ENCODE measurements around the gene SARNP.

SARNP gene

GRCh38 chr12:55788546-55788945 lies 29.0 kb downstream of the SARNP start:
- no peaks in the 10 kb centered on the region for H3K27me3 ChIP-seq (replicated peaks in 2 of 5; ENCODE audit: control insufficient read depth in 4 of 5, insufficient read depth in 5 of 5, low read length in 4 of 5)
- ChIA-PET POLR2A (no interaction called here), CTCF (interaction anchor here (0.9 to 2.0 kb wide), 9 partner anchors 8 to 68 kb away, joined by 3 to 5 read pairs (median 3); partner anchors contain the start of genes GDF11 and RDH5)
- H3K9me3 ChIP-seq (ENCODE audit: control extremely low read depth in 1 of 5, control insufficient read depth in 4 of 5, insufficient read depth in 2 of 5, low read depth in 1 of 5, low read length in 4 of 5), result no peaks in the 10 kb centered on the region
- DNase-seq, result no peak
- H3K4me1 ChIP-seq (ENCODE audit: control extremely low read depth in 1 of 4, control insufficient read depth in 4 of 4, insufficient read depth in 4 of 4, low read length in 3 of 4), result no peaks in the 10 kb centered on the region
- peaks cover 29 to 85% (median 57%) of the 10 kb centered on the region in 4 experiments for H3K36me3 ChIP-seq (ENCODE audit: control insufficient read depth in 4 of 4, insufficient read depth in 4 of 4, low read length in 3 of 4)
- no peak overlapping the region for H3K4me3 ChIP-seq (ENCODE audit: control insufficient read depth in 1 of 7, extremely low read depth in 1 of 7, insufficient read depth in 4 of 7, low read depth in 2 of 7, low read length in 6 of 7)
- H3K27ac ChIP-seq (ENCODE audit: insufficient read depth in 1 of 2, low read depth in 1 of 2, low read length in 2 of 2, poor library complexity in 1 of 2, severe bottlenecking in 2 of 2), result no peak overlapping the region
- WGBS (ENCODE audit: insufficient coverage), result 99% methylated on average over 7 of the region's 7 CpGs

- Histone ChIP-seq H3K4me1 (ENCODE audit: control extremely low read depth in 1 of 4, control insufficient read depth in 4 of 4, insufficient read depth in 4 of 4, low read length in 3 of 4) (peaks cover 0 to 13% (median 0%) of the 10 kb centered on the region in 4 experiments), H3K27me3 (replicated peaks in 2 of 5; ENCODE audit: control insufficient read depth in 4 of 5, insufficient read depth in 5 of 5, low read length in 4 of 5) (no peaks in the 10 kb centered on the region), H3K4me3 (ENCODE audit: control insufficient read depth in 1 of 7, extremely low read depth in 1 of 7, insufficient read depth in 4 of 7, low read depth in 2 of 7, low read length in 6 of 7) (no peak overlapping the region), H3K27ac (ENCODE audit: insufficient read depth in 1 of 2, low read depth in 1 of 2, low read length in 2 of 2, poor library complexity in 1 of 2, severe bottlenecking in 2 of 2) (peak overlapping the region; percentile 16 to 30), H3K9me3 (ENCODE audit: control extremely low read depth in 1 of 5, control insufficient read depth in 4 of 5, insufficient read depth in 2 of 5, low read depth in 1 of 5, low read length in 4 of 5) (no peaks in the 10 kb centered on the region), H3K36me3 (ENCODE audit: control insufficient read depth in 4 of 4, insufficient read depth in 4 of 4, low read length in 3 of 4) (peaks cover 23 to 61% (median 39%) of the 10 kb centered on the region in 4 experiments)
- ChIA-PET CTCF (interaction anchor here (0.6 to 3.1 kb wide), 5 partner anchors 13 to 49 kb away, joined by 3 to 22 read pairs (median 3); partner anchors contain the start of gene DNAJC14), POLR2A (no interaction called here)
- peak; percentile 35 to 76 (median 75) for DNase-seq
- no CpG with 5 or more reads among the region's 2 CpGs for WGBS (ENCODE audit: insufficient coverage)
Measured at GRCh38 chr12:55780685-55781084, 36.8 kb downstream of the SARNP start.

- ChIA-PET POLR2A (no interaction called here), CTCF (interaction anchor here (2.6 kb wide), 1 partner anchor 32 kb away, joined by 12 read pairs; no protein-coding TSS in a partner anchor)
- Histone ChIP-seq H3K27me3 (replicated peaks in 2 of 5; ENCODE audit: control insufficient read depth in 4 of 5, insufficient read depth in 5 of 5, low read length in 4 of 5) (no peaks in the 10 kb centered on the region), H3K27ac (ENCODE audit: insufficient read depth in 1 of 2, low read depth in 1 of 2, low read length in 2 of 2, poor library complexity in 1 of 2, severe bottlenecking in 2 of 2) (no peak overlapping the region), H3K36me3 (ENCODE audit: control insufficient read depth in 4 of 4, insufficient read depth in 4 of 4, low read length in 3 of 4) (peaks cover 11 to 44% (median 27%) of the 10 kb centered on the region in 4 experiments), H3K9me3 (ENCODE audit: control extremely low read depth in 1 of 5, control insufficient read depth in 4 of 5, insufficient read depth in 2 of 5, low read depth in 1 of 5, low read length in 4 of 5) (no peaks in the 10 kb centered on the region), H3K4me3 (ENCODE audit: control insufficient read depth in 1 of 7, extremely low read depth in 1 of 7, insufficient read depth in 4 of 7, low read depth in 2 of 7, low read length in 6 of 7) (no peak overlapping the region), H3K4me1 (ENCODE audit: control extremely low read depth in 1 of 4, control insufficient read depth in 4 of 4, insufficient read depth in 4 of 4, low read length in 3 of 4) (peaks cover 0 to 13% (median 0%) of the 10 kb centered on the region in 4 experiments)
- WGBS (ENCODE audit: insufficient coverage), result 100% methylated on average over 2 of the region's 3 CpGs
- no peak for DNase-seq
Measured at GRCh38 chr12:55777856-55778255, 39.7 kb downstream of the SARNP start.

GRCh38 chr12:55771736-55772135 lies 45.8 kb downstream of the SARNP start:
- ChIA-PET CTCF (interaction anchor here (0.6 to 3.3 kb wide), 8 partner anchors 11 to 1291 kb away, joined by 3 to 13 read pairs (median 4); no protein-coding TSS in a partner anchor), POLR2A (no interaction called here)
- no peak for DNase-seq
- Histone ChIP-seq H3K27ac (ENCODE audit: insufficient read depth in 1 of 2, low read depth in 1 of 2, low read length in 2 of 2, poor library complexity in 1 of 2, severe bottlenecking in 2 of 2) (no peak overlapping the region), H3K27me3 (replicated peaks in 2 of 5; ENCODE audit: control insufficient read depth in 4 of 5, insufficient read depth in 5 of 5, low read length in 4 of 5) (no peaks in the 10 kb centered on the region), H3K9me3 (ENCODE audit: control extremely low read depth in 1 of 5, control insufficient read depth in 4 of 5, insufficient read depth in 2 of 5, low read depth in 1 of 5, low read length in 4 of 5) (no peaks in the 10 kb centered on the region), H3K4me3 (ENCODE audit: control insufficient read depth in 1 of 7, extremely low read depth in 1 of 7, insufficient read depth in 4 of 7, low read depth in 2 of 7, low read length in 6 of 7) (no peak overlapping the region), H3K4me1 (ENCODE audit: control extremely low read depth in 1 of 4, control insufficient read depth in 4 of 4, insufficient read depth in 4 of 4, low read length in 3 of 4) (no peaks in the 10 kb centered on the region), H3K36me3 (ENCODE audit: control insufficient read depth in 4 of 4, insufficient read depth in 4 of 4, low read length in 3 of 4) (peaks cover 10 to 46% (median 36%) of the 10 kb centered on the region in 4 experiments)
- 98% methylated on average over 5 of the region's 6 CpGs for whole genome bisulfite sequencing (ENCODE audit: insufficient coverage)

GRCh38 chr12:55767156-55767555 lies 50.4 kb downstream of the SARNP start:
- H3K27ac ChIP-seq (ENCODE audit: insufficient read depth in 1 of 2, low read depth in 1 of 2, low read length in 2 of 2, poor library complexity in 1 of 2, severe bottlenecking in 2 of 2), result no peak overlapping the region
- H3K27me3 ChIP-seq (replicated peaks in 2 of 5; ENCODE audit: control insufficient read depth in 4 of 5, insufficient read depth in 5 of 5, low read length in 4 of 5), result no peaks in the 10 kb centered on the region
- POLR2A ChIA-PET, result no interaction called here
- no peak for DNase-seq
- H3K36me3 ChIP-seq (ENCODE audit: control insufficient read depth in 4 of 4, insufficient read depth in 4 of 4, low read length in 3 of 4), result peaks cover 15 to 62% (median 40%) of the 10 kb centered on the region in 4 experiments
- CTCF ChIA-PET, result interaction anchor here (1.0 to 1.3 kb wide), 4 partner anchors 14 to 173 kb away, joined by 3 read pairs; no protein-coding TSS in a partner anchor
- no peaks in the 10 kb centered on the region for H3K4me1 ChIP-seq (ENCODE audit: control extremely low read depth in 1 of 4, control insufficient read depth in 4 of 4, insufficient read depth in 4 of 4, low read length in 3 of 4)
- WGBS (ENCODE audit: insufficient coverage), result no CpG with 5 or more reads among the region's 4 CpGs
- no peak overlapping the region for H3K4me3 ChIP-seq (ENCODE audit: control insufficient read depth in 1 of 7, extremely low read depth in 1 of 7, insufficient read depth in 4 of 7, low read depth in 2 of 7, low read length in 6 of 7)
- no peaks in the 10 kb centered on the region for H3K9me3 ChIP-seq (ENCODE audit: control extremely low read depth in 1 of 5, control insufficient read depth in 4 of 5, insufficient read depth in 2 of 5, low read depth in 1 of 5, low read length in 4 of 5)

GRCh38 chr12:55765736-55766290 lies 51.7 kb downstream of the SARNP start:
- Histone ChIP-seq H3K9me3 (ENCODE audit: control extremely low read depth in 1 of 5, control insufficient read depth in 4 of 5, insufficient read depth in 2 of 5, low read depth in 1 of 5, low read length in 4 of 5) (no peaks in the 10 kb centered on the region), H3K4me3 (ENCODE audit: control insufficient read depth in 1 of 7, extremely low read depth in 1 of 7, insufficient read depth in 4 of 7, low read depth in 2 of 7, low read length in 6 of 7) (no peak overlapping the region), H3K27ac (ENCODE audit: insufficient read depth in 1 of 2, low read depth in 1 of 2, low read length in 2 of 2, poor library complexity in 1 of 2, severe bottlenecking in 2 of 2) (no peak overlapping the region), H3K4me1 (ENCODE audit: control extremely low read depth in 1 of 4, control insufficient read depth in 4 of 4, insufficient read depth in 4 of 4, low read length in 3 of 4) (no peaks in the 10 kb centered on the region), H3K36me3 (ENCODE audit: control insufficient read depth in 4 of 4, insufficient read depth in 4 of 4, low read length in 3 of 4) (peaks cover 17 to 61% (median 32%) of the 10 kb centered on the region in 4 experiments), H3K27me3 (replicated peaks in 2 of 5; ENCODE audit: control insufficient read depth in 4 of 5, insufficient read depth in 5 of 5, low read length in 4 of 5) (no peaks in the 10 kb centered on the region)
- WGBS (ENCODE audit: insufficient coverage), result 91% methylated on average over 4 of the region's 5 CpGs
- DNase-seq, result no peak
- ChIA-PET POLR2A (no interaction called here), CTCF (interaction anchor here (0.7 to 1.7 kb wide), 6 partner anchors 9 to 31 kb away, joined by 3 to 6 read pairs (median 3); no protein-coding TSS in a partner anchor)

- H3K27ac ChIP-seq (ENCODE audit: insufficient read depth in 1 of 2, low read depth in 1 of 2, low read length in 2 of 2, poor library complexity in 1 of 2, severe bottlenecking in 2 of 2), result no peak overlapping the region
- H3K36me3 ChIP-seq (ENCODE audit: control insufficient read depth in 4 of 4, insufficient read depth in 4 of 4, low read length in 3 of 4), result peaks cover 24 to 70% (median 42%) of the 10 kb centered on the region in 4 experiments
- no peaks in the 10 kb centered on the region for H3K4me1 ChIP-seq (ENCODE audit: control extremely low read depth in 1 of 4, control insufficient read depth in 4 of 4, insufficient read depth in 4 of 4, low read length in 3 of 4)
- no peak overlapping the region for H3K4me3 ChIP-seq (ENCODE audit: control insufficient read depth in 1 of 7, extremely low read depth in 1 of 7, insufficient read depth in 4 of 7, low read depth in 2 of 7, low read length in 6 of 7)
- no peak for DNase-seq
- ChIA-PET POLR2A (no interaction called here), CTCF (interaction anchor here (3.8 to 13.0 kb wide), 2 partner anchors 11 to 19 kb away, joined by 12 to 145 read pairs; partner anchors contain the start of gene GDF11)
- no peaks in the 10 kb centered on the region for H3K27me3 ChIP-seq (replicated peaks in 2 of 5; ENCODE audit: control insufficient read depth in 4 of 5, insufficient read depth in 5 of 5, low read length in 4 of 5)
- peaks cover 0 to 2% (median 0%) of the 10 kb centered on the region in 5 experiments for H3K9me3 ChIP-seq (ENCODE audit: control extremely low read depth in 1 of 5, control insufficient read depth in 4 of 5, insufficient read depth in 2 of 5, low read depth in 1 of 5, low read length in 4 of 5)
Measured at GRCh38 chr12:55762646-55763045, 54.9 kb downstream of the SARNP start.

All from common myeloid progenitor, CD34-positive (primary cell).